Measurements from ENCODE around the gene NFIC. TPM values are rescaled to one million over a fixed set of nuclear protein-coding genes. Genes with fewer than 3 reads are reported as not detected.

Gene NFIC
- total and polyA plus RNA-seq, 3 donors from 2014 or later = 56.5 to 127 (median 113) TPM

DNA sequence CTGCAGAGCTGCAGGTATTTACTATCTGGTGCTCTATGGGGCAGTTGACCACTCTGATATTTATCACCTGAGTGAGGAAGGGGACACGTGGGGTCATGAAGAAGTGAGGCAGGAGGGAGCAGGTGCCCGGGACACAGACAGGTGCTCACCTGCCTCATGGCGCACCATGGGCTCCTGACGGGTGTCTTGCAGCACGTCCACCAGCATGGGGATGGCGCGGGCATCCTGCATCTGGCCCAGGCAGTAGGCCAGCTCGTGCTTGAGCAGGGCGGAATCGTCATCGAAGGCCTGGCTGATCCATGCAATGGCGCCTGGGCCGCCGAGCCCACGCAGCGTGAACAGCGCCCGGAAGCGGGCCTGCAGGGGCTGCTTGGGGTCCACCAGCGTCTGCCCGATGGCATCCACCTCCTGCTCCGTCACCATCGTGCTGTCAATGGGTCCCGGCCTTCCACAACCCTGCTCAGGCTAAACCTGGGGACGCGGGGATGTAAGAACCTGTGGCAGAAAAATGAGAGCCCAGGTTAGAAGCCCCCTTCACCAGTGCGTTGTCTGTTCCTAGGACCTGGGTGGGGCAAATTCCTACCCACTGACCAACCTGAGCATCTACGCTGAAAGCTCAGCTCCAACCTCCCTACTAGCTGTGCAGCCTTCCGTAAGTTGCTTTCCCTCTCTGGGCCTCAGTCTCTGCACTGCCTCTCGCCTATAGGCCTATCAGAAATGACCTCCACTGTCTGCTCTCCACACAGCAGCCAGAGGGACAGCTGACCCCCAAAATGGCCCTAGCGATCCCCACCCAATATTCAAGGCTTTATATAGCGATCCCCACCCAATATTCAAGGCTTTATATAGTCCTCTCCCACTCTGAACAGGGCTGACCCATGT, 130.2 kb downstream of the NFIC start:
- WGBS, 2 donors = 94 to 95% methylated on average over 11 to 32 of the region's 32 CpGs

DNA sequence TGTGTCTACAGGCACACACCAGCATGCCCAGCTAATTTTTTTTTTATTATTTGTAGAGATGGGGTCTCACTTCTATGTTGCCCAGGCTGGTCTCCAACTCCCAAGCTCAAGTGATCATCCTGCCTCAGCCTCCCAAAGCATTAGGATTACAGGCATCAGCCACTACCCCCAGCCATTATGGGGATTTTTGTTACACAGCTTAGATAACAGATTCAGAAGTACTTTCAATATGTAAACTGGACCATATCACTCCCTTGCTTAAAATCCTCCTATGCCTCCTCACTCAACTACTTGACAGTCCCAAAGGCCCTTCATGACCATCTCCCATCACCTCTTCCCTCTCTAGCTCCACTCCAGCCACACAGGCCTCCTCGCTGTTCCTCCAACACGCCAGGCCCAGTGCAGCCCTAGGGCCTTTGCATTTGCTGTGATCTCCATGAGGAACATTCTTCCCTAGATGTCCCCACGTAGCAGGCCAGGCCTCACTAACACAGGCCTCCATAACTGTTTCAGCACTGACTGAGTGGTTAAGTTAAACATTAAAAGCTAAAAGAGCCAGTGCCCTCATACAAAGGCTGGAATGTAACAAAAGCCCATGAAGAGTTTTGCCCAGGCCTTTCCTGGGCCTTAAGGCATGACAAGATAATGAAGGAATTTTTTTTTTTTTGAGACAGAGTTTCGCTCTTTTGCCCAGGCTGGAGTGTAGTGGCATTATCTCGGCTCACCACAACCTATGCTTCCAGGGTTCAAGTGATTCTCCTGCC, 131.6 kb downstream of the NFIC start:
- WGBS, 2 donors = 93 to 98% methylated on average over 5 of the region's 5 CpGs

More for the DNA sequence above, 130.2 kb downstream of the NFIC start:
- Histone ChIP-seq H3K36me3 (ENCODE audit: low read depth, missing control alignments) (no peaks in the 10 kb centered on the region), H3K27me3 (no peaks in the 10 kb centered on the region), H3K4me3 (no peak overlapping the region), H3K9me3 (no peaks in the 10 kb centered on the region), H3K27ac (no peak overlapping the region), H3K4me1 (peaks cover 10% of the 10 kb centered on the region)
- DNase-seq = no peak
- TF ChIP-seq POLR2A (IDR thresholded peaks at IDR 0.05) = no peak
- TF ChIP-seq, protein P1, sequence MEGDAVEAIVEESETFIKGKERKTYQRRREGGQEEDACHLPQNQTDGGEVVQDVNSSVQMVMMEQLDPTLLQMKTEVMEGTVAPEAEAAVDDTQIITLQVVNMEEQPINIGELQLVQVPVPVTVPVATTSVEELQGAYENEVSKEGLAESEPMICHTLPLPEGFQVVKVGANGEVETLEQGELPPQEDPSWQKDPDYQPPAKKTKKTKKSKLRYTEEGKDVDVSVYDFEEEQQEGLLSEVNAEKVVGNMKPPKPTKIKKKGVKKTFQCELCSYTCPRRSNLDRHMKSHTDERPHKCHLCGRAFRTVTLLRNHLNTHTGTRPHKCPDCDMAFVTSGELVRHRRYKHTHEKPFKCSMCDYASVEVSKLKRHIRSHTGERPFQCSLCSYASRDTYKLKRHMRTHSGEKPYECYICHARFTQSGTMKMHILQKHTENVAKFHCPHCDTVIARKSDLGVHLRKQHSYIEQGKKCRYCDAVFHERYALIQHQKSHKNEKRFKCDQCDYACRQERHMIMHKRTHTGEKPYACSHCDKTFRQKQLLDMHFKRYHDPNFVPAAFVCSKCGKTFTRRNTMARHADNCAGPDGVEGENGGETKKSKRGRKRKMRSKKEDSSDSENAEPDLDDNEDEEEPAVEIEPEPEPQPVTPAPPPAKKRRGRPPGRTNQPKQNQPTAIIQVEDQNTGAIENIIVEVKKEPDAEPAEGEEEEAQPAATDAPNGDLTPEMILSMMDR (IDR thresholded peaks at IDR 0.05) = no peak
- intact Hi-C loops (cut with DNase I; ENCODE audit: low total_unique reads) = no loop called here

DNA sequence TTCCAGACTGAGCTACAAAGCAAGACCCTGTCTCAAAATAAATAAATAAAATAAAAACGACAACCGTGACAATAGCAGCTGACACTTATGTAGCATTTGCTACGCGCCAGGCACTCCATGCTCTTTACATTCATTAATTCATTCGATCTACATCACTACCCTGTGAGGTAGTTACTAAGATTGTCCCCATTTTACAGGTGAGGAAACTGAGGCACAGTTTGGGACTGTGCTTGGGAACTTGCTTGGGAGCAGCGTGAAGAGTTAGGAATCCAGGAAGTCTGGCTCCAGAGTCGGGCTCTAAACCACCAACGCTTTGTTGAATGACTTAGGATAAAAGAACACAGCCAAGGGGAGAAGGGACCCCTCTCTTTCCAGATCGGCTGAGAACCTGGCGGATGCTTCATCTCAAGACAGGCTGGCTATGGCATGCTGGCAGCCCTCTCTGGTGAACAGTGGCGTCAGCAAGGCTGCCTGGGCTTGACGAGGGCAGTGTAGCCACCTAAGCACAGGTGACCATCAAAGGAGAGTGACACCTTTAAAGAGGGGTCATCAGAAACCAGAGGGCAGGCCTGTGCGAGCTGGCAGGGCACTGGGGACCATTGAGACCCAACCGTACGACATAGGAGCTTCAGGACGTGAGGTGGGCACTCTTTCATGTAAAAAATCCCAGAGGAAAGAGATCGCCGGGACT, 133.5 kb downstream of the NFIC start:
- no peaks in the 10 kb centered on the region for H3K36me3 ChIP-seq (ENCODE audit: low read depth, missing control alignments)
- H3K27ac ChIP-seq = peak overlapping the region; percentile 88 to 89
- peaks cover 10% of the 10 kb centered on the region for H3K4me1 ChIP-seq
- intact Hi-C loops (cut with DNase I; ENCODE audit: low total_unique reads) = no loop called here
- no peaks in the 10 kb centered on the region for H3K27me3 ChIP-seq
- TF ChIP-seq, protein P1 (IDR thresholded peaks at IDR 0.05) = no peak
- peak overlapping the region; percentile 78 to 81 for H3K4me3 ChIP-seq
- DNase-seq = no peak
- no peaks in the 10 kb centered on the region for H3K9me3 ChIP-seq
- 13 to 22% methylated on average over 18 of the region's 18 CpGs for WGBS, 2 donors

More for the DNA sequence above, 131.6 kb downstream of the NFIC start:
- no peak for DNase-seq
- TF ChIP-seq POLR2A (IDR thresholded peaks at IDR 0.05) = no peak
- TF ChIP-seq, protein P1 (IDR thresholded peaks at IDR 0.05) = no peak
- H3K9me3 ChIP-seq = no peaks in the 10 kb centered on the region
- H3K4me3 ChIP-seq = no peak overlapping the region
- no peak overlapping the region for H3K27ac ChIP-seq
- H3K36me3 ChIP-seq (ENCODE audit: low read depth, missing control alignments) = no peaks in the 10 kb centered on the region
- H3K4me1 ChIP-seq = peaks cover 10% of the 10 kb centered on the region
- no peaks in the 10 kb centered on the region for H3K27me3 ChIP-seq
- intact Hi-C loops (cut with DNase I; ENCODE audit: low total_unique reads) = no loop called here

DNA sequence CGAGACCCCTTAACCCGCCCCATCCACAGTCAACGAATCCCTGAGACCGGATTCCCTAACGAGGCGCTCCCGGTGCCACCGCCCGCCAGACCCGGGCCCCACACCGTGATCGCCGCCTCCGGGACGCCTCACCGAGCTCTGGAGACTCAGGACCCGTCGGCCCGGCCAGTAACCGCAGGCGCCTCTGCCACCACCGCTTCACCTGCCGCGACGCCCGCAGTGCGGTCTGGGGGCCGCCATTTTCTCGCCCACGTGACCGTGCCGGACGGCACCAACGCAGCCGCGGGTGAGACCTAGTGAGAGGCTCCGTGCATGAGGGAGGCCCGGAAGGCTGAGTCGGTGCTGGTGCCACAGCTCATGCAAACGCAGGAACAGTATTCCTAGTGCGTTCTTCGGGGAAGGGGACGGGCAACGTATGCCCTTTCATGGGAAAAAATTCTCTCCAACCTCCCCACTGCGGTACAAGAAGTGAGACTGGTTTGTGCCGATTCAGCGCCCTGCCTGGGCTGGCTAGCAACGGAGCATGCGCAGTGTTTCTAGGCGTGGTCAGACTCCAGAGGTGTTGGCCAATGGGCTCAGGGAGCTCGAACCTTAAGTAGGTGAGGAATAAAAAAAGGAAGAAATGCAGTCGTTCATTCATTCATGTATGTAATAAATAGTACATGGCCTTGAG, 134.2 kb downstream of the NFIC start, which contains the start of gene DOHH:
TSS of gene DOHH (minus strand) at position 246 of the 673 bp plus-strand sequence. CDS start 3,860 bp downstream, outside the sequence.
- peak; percentile 97 for DNase-seq
- TF ChIP-seq, protein P1 (IDR thresholded peaks at IDR 0.05) = no peak
- no peak for TF ChIP-seq POLR2A (IDR thresholded peaks at IDR 0.05)
- intact Hi-C loops (cut with DNase I; ENCODE audit: low total_unique reads) = no loop called here
- H3K4me3 ChIP-seq = peak within 1 kb of the TSS; percentile 78 to 81
- H3K9me3 ChIP-seq = no peaks in the 10 kb centered on the region
- peak within 1 kb of the TSS; percentile 88 to 89 for H3K27ac ChIP-seq
- WGBS, 2 donors = 1% methylated on average over 15 to 40 of the region's 52 CpGs
- H3K36me3 ChIP-seq (ENCODE audit: low read depth, missing control alignments) = no peaks in the 10 kb centered on the region
- peaks cover 14% of the 10 kb centered on the region for H3K4me1 ChIP-seq
- H3K27me3 ChIP-seq = no peaks in the 10 kb centered on the region
